GM12891 (cell line): ENCODE results near the gene CFAP77.

Source experiments
- POLR2A ChIP-seq: IDR thresholded peaks from 2 replicates; pipeline ENCODE4 v1.6.1; 2011; ENCODE audit warnings: low read depth, low read length, control low read depth
- POLR2AphosphoS5 ChIP-seq: IDR thresholded peaks from 2 replicates; pipeline ENCODE4 v1.6.1; 2011; ENCODE audit warnings: low read depth, low read length, control low read depth
- TAF1 ChIP-seq: IDR thresholded peaks from 2 replicates; pipeline ENCODE4 v1.6.1; 2011; ENCODE audit warnings: low read depth, low read length, control low read depth

DNA sequence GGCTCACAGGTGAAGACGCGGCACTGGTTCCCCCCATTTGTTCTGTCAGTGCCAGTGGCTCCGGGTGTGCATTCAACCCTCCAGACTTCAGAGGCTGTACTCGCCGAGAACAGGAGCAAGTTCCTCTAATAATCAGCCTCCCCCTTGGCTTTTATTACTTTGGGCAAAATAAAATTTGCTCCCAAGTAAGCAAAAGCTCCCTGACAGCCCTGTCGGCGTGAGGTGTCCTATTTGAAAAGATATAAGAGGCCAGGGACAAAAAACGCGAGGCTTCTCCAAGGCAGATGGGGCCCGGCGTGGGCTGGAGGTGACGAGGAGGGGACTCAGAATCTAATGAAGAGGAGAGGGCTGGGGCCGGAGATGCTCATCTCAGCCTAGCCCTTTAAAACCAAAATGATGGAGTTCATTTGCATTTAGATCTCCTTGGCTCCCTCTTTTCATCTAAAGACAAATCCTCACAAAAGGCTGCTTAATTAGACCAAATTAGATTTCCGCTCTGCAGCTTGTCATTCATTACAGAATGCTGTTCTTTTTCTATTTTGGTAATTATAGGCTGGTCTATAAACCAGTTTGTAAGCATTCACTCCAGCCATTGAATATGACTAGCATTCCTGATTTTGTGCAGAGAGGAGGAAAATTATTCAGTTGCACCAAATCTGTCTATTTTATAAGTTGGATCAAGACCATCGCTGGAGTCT lies 68.5 kb downstream of the CFAP77 start:
- no peak for TF ChIP-seq POLR2A
- no peak for TF ChIP-seq POLR2AphosphoS5
- TF ChIP-seq TAF1 = no peak
